Smooth muscle cell (in vitro differentiated cells): ENCODE results near the gene BIN2. TPM values are rescaled to one million over a fixed set of nuclear protein-coding genes. Genes with fewer than 3 reads are reported as not detected.

Experiments
- DNase-seq: peaks from one replicate; lab custom pipeline; 2025; ENCODE audit not compliant: unreplicated experiment; lab: John Stamatoyannopoulos, UW
- H2AFZ ChIP-seq: fragments of 200-600 bp; sonication (generic); 2 replicates; pipeline ENCODE4 v1.6.0; 2016; ENCODE audit warnings: antibody characterized with exemption, low read depth, mild to moderate bottlenecking
- H3F3A ChIP-seq: fragments of 200-600 bp; sonication (generic); 2 replicates; pipeline ENCODE4 v1.6.0; 2017; ENCODE audit warnings: antibody characterized with exemption, low read depth
- H3K27ac ChIP-seq: fragments of 200-600 bp; sonication (generic); 2 replicates; pipeline ENCODE4 v1.5.1; 2016; ENCODE audit warnings: low read depth, mild to moderate bottlenecking
- H3K27me3 ChIP-seq: fragments of 200-600 bp; sonication (generic); 2 replicates; pipeline ENCODE4 v1.6.1; 2016; ENCODE audit warnings: low read depth, mild to moderate bottlenecking
- H3K36me3 ChIP-seq: fragments of 200-600 bp; sonication (generic); 2 replicates; pipeline ENCODE4 v1.5.1; 2016; ENCODE audit warnings: low read depth
- H3K4me1 ChIP-seq: fragments of 200-600 bp; sonication (generic); 2 replicates; pipeline ENCODE4 v1.5.1; 2016; ENCODE audit warnings: low read depth
- H3K4me2 ChIP-seq: fragments of 200-600 bp; sonication (generic); 2 replicates; pipeline ENCODE4 v1.6.0; 2016; ENCODE audit warnings: mild to moderate bottlenecking
- H3K4me3 ChIP-seq: fragments of 200-600 bp; sonication (generic); 2 replicates; pipeline ENCODE4 v1.5.1; 2016; ENCODE audit warnings: mild to moderate bottlenecking
- H3K79me2 ChIP-seq: fragments of 200-600 bp; sonication (generic); 2 replicates; pipeline ENCODE4 v1.6.0; 2016; ENCODE audit warnings: low read depth, mild to moderate bottlenecking
- H3K9ac ChIP-seq: fragments of 200-600 bp; sonication (generic); 2 replicates; pipeline ENCODE4 v1.6.0; 2016; ENCODE audit warnings: low read depth
- H3K9me3 ChIP-seq: fragments of 200-600 bp; sonication (generic); replicated peaks from 2 replicates; pipeline ENCODE4 v1.5.1; 2016; ENCODE audit warnings: low read depth
- H4K20me1 ChIP-seq: fragments of 200-600 bp; sonication (generic); 2 replicates; pipeline ENCODE4 v1.6.0; 2016; ENCODE audit warnings: low read depth
- WGBS: methylation state at CpG from one replicate; pipeline ENCODE4 v1.1.7; 2016; ENCODE audit warnings: low lambda C conversion rate; 5-methylcytosine and 5-hydroxymethylcytosine counted together
- polyA plus RNA-seq: library from polyadenylated mRNA; unstranded; fragments of >200 nt; fragmentation: Nextera tagmentation; extraction: Ambion mirVana; gene quantifications from 2 replicates; pipeline ENCODE4 v1.2.1, GENCODE V29; 2016
- total RNA-seq: library from RNA; depleted of rRNA; stranded (reverse); fragments of >200 nt; gene quantifications from 2 replicates; pipeline ENCODE4 v1.2.3, GENCODE V29; 2014
- TF ChIP-seq, protein P1 (sequence below): fragments of 200-600 bp; sonication (generic); IDR thresholded peaks from 2 replicates; pipeline ENCODE4 v1.5.1; 2017; ENCODE audit warnings: borderline replicate concordance, mild to moderate bottlenecking, antibody characterized with exemption; ENCODE audit not compliant: insufficient read depth, poor library complexity, severe bottlenecking

Gene BIN2
- total and polyA plus RNA-seq, 2 experiments from 2014 or later = not detected

DNA sequence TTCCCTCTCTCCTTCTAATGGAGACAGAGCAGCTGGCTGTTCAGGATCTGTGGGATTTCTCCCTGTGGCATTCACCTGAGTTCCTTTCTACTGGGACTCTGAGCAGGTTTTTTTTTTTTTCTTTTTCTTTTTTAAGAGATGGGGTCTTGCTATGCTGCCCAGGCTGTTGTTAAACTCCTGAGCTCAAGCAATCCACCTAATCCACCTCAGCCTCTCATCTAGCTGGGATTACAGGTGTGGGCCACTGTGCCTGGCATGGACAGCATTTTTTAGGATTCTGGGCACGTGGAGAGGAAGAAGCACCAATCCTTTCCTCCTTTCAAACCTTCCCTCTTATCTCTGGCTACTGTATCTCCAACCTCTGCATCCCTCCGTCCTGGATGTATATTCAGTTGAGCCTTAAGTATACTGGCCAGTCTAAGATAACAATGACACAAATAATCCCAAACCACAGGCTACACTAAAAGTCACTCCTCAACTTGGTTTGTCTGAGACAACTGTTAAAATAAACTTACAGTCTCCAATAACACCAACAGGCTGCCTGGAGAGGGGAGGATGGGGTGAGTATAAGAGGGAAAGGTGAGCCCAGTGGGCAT, 38.9 kb upstream of the BIN2 start:
- no peak overlapping the region for H3K4me3 ChIP-seq
- no peak overlapping the region for H3K4me2 ChIP-seq
- H3K79me2 ChIP-seq = no peaks in the 10 kb centered on the region
- no peaks in the 10 kb centered on the region for H3K27me3 ChIP-seq
- no peaks in the 10 kb centered on the region for H3K9me3 ChIP-seq
- no peaks in the 10 kb centered on the region for H4K20me1 ChIP-seq
- no peak overlapping the region for H3K9ac ChIP-seq
- H2AFZ ChIP-seq = no peak overlapping the region
- H3K4me1 ChIP-seq = peaks cover 1% of the 10 kb centered on the region
- H3K27ac ChIP-seq = no peak overlapping the region
- no peaks in the 10 kb centered on the region for H3K36me3 ChIP-seq
- WGBS = 55% methylated on average over 2 of the region's 2 CpGs
- no peaks in the 10 kb centered on the region for H3F3A ChIP-seq
- TF ChIP-seq, protein P1, sequence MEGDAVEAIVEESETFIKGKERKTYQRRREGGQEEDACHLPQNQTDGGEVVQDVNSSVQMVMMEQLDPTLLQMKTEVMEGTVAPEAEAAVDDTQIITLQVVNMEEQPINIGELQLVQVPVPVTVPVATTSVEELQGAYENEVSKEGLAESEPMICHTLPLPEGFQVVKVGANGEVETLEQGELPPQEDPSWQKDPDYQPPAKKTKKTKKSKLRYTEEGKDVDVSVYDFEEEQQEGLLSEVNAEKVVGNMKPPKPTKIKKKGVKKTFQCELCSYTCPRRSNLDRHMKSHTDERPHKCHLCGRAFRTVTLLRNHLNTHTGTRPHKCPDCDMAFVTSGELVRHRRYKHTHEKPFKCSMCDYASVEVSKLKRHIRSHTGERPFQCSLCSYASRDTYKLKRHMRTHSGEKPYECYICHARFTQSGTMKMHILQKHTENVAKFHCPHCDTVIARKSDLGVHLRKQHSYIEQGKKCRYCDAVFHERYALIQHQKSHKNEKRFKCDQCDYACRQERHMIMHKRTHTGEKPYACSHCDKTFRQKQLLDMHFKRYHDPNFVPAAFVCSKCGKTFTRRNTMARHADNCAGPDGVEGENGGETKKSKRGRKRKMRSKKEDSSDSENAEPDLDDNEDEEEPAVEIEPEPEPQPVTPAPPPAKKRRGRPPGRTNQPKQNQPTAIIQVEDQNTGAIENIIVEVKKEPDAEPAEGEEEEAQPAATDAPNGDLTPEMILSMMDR = no peak
- no peak for DNase-seq

DNA sequence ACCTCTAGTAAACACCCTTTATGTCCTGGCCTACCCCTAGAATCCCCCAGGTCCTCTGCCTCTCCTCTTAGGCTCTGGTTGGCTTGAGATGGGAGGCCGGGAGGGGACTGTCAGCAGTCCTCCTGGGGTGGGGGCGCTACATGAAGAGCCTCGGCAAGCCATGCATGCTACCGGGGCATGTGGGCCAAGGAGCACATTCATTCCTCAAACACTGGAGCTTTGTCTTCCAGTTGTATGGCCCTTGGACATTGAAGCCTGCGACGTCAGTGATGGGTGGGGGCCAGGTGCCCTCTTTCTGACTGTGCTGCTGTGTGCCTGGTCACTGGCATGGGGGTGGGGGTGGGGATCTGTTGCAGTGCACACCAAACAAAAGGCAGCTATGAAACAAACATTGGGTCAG, 38.3 kb upstream of the BIN2 start:
- no peaks in the 10 kb centered on the region for H4K20me1 ChIP-seq
- H3K9ac ChIP-seq = no peak overlapping the region
- H3K27me3 ChIP-seq = no peaks in the 10 kb centered on the region
- H3K9me3 ChIP-seq = no peaks in the 10 kb centered on the region
- no peaks in the 10 kb centered on the region for H3K79me2 ChIP-seq
- no peak for DNase-seq
- H2AFZ ChIP-seq = no peak overlapping the region
- H3K4me2 ChIP-seq = no peak overlapping the region
- H3K36me3 ChIP-seq = no peaks in the 10 kb centered on the region
- no peak overlapping the region for H3K4me3 ChIP-seq
- H3K4me1 ChIP-seq = no peaks in the 10 kb centered on the region
- no peak overlapping the region for H3K27ac ChIP-seq
- TF ChIP-seq, protein P1 = no peak
- WGBS = 98% methylated on average over 6 of the region's 6 CpGs
- H3F3A ChIP-seq = no peaks in the 10 kb centered on the region

DNA sequence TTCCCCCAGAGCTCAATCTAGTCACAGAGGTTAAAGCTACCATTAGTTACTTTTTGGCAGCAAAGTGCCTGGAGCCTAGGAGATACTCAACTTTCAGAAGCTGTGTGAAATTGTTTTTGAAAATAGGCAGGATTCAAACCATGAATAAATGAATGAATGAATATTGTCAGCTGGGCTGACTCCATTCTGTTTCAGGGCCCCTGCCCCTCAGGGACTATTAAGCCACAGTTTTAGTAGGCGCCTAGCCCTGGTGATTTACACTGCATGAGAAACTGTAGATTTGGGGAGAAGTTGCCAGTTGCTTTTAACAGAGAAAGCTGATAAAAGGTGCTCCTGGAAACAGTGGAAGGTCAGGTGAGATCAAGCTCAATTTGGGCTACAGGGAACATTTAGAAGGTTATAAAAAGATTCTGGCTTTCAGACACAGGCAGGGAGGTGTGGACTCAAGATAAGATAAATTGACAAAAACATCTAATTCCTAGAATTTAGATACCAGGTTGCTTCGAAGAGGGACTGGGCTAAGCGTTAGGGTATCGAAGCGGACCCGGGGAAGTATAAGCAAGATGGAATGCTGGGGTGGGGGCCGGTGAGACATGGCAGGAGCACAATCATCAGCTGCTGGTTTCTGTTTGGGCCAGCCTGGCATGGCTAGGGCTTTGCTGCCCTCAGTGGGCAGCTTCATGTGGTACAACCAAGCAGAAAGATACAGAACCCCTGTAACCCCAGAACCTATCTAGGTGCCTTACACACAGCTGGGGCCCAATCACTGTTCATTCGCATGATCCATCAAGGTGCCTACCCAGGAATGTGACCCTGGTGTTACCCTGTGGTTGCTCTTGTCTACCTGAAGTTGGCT, 37.4 kb upstream of the BIN2 start:
- H4K20me1 ChIP-seq = no peaks in the 10 kb centered on the region
- H3K79me2 ChIP-seq = no peaks in the 10 kb centered on the region
- no peaks in the 10 kb centered on the region for H3K27me3 ChIP-seq
- WGBS = 96% methylated on average over 8 of the region's 8 CpGs
- H3K4me3 ChIP-seq = no peak overlapping the region
- no peak overlapping the region for H3K27ac ChIP-seq
- TF ChIP-seq, protein P1 = no peak
- H3F3A ChIP-seq = no peaks in the 10 kb centered on the region
- H2AFZ ChIP-seq = no peak overlapping the region
- no peaks in the 10 kb centered on the region for H3K9me3 ChIP-seq
- DNase-seq = no peak
- no peaks in the 10 kb centered on the region for H3K4me1 ChIP-seq
- no peak overlapping the region for H3K9ac ChIP-seq
- no peaks in the 10 kb centered on the region for H3K36me3 ChIP-seq
- H3K4me2 ChIP-seq = no peak overlapping the region
